HEK293 (cell line): ENCODE data around the gene FAF2.
A peak's percentile ranks its signal among the peaks of the same experiment; 100 is the strongest.

Source experiments
- CTCF ChIA-PET: fragments of 350-600 bp; formaldehyde crosslinking; extraction: SDS; loops from one replicate; lab custom pipeline; 2021; ENCODE audit warnings: antibody characterized with exemption; lab: Yijun Ruan, JAX
- POLR2A ChIA-PET: fragments of 300-600 bp; formaldehyde crosslinking; extraction: SDS; loops from one replicate; lab custom pipeline; 2020; ENCODE audit warnings: antibody characterized with exemption, inconsistent platforms; lab: Yijun Ruan, JAX
- H3K27ac ChIP-seq: fragments of 200-500 bp; sonication (Bioruptor generic); 2 replicates; pipeline ENCODE4 v1.5.1; 2014; ENCODE audit warnings: low read depth, low read length, control low read depth, inconsistent platforms; ENCODE audit errors: extremely low read depth
- H3K36me3 ChIP-seq, 2 experiments: fragments of 200-500 bp in 1 of 2; sonication (Bioruptor generic) in 1 of 2; 1 replicate in 1 of 2; 2 replicates in 1 of 2; pipeline ENCODE4 v1.5.1; 2014 to 2017; ENCODE audit warnings: inconsistent platforms in 2 of 2, low read length in 2 of 2; ENCODE audit not compliant: control insufficient read depth in 2 of 2, insufficient read depth in 1 of 2
- H3K4me1 ChIP-seq: fragments of 200-500 bp; sonication (Bioruptor generic); 2 replicates; pipeline ENCODE4 v1.5.1; 2014; ENCODE audit warnings: mild to moderate bottlenecking, low read length, inconsistent platforms; ENCODE audit not compliant: control insufficient read depth, insufficient read depth
- H3K4me3 ChIP-seq: 2 replicates; pipeline ENCODE4 v1.5.1; 2011; ENCODE audit warnings: low read depth, mild to moderate bottlenecking, control low read depth, low read length, moderate library complexity
- H3K9me3 ChIP-seq: fragments of 200-500 bp; sonication (Bioruptor generic); 2 replicates; pipeline ENCODE4 v1.5.1; 2014; ENCODE audit warnings: low read depth, low read length, inconsistent platforms; ENCODE audit not compliant: control insufficient read depth, insufficient read depth
- GLIS1 ChIP-seq: fragments of 450-650 bp; formaldehyde crosslinking; IDR thresholded peaks from 2 replicates; pipeline ENCODE4 v1.5.1; 2016; ENCODE audit warnings: missing biosample characterization, missing genetic modification characterization
- KLF17 ChIP-seq: fragments of 450-650 bp; formaldehyde crosslinking; IDR thresholded peaks from 2 replicates; pipeline ENCODE4 v1.5.1; 2016; ENCODE audit warnings: missing biosample characterization, missing genetic modification characterization
- PATZ1 ChIP-seq: fragments of 450-650 bp; formaldehyde crosslinking; IDR thresholded peaks from 2 replicates; pipeline ENCODE4 v1.5.1; 2016; ENCODE audit warnings: missing biosample characterization, missing genetic modification characterization
- PRDM10 ChIP-seq: fragments of 450-650 bp; formaldehyde crosslinking; IDR thresholded peaks from 2 replicates; pipeline ENCODE4 v1.5.1; 2016; ENCODE audit warnings: missing biosample characterization, missing genetic modification characterization
- SCRT2 ChIP-seq: fragments of 450-650 bp; formaldehyde crosslinking; IDR thresholded peaks from 2 replicates; pipeline ENCODE4 v1.5.1; 2016; ENCODE audit warnings: missing biosample characterization, missing genetic modification characterization
- SP2 ChIP-seq: fragments of 450-650 bp; formaldehyde crosslinking; IDR thresholded peaks from 2 replicates; pipeline ENCODE4 v1.5.1; 2016; ENCODE audit warnings: missing biosample characterization, missing genetic modification characterization
- TRIM28 ChIP-seq: IDR thresholded peaks from 2 replicates; pipeline ENCODE4 v1.6.1; 2011; ENCODE audit warnings: low read length, control low read depth, borderline replicate concordance
- YY2 ChIP-seq: fragments of 450-650 bp; formaldehyde crosslinking; IDR thresholded peaks from 2 replicates; pipeline ENCODE4 v1.5.1; 2016; ENCODE audit warnings: missing biosample characterization, missing genetic modification characterization
- ZBTB17 ChIP-seq: fragments of 450-650 bp; formaldehyde crosslinking; IDR thresholded peaks from 2 replicates; pipeline ENCODE4 v1.5.1; 2016; ENCODE audit warnings: missing biosample characterization, missing genetic modification characterization
- ZBTB8A ChIP-seq: fragments of 450-650 bp; formaldehyde crosslinking; IDR thresholded peaks from 2 replicates; pipeline ENCODE4 v1.5.1; 2016; ENCODE audit warnings: missing biosample characterization, missing genetic modification characterization
- ZEB2 ChIP-seq: fragments of 450-650 bp; formaldehyde crosslinking; IDR thresholded peaks from 2 replicates; pipeline ENCODE4 v1.5.1; 2016; ENCODE audit warnings: missing biosample characterization, missing genetic modification characterization
- ZIC2 ChIP-seq: fragments of 450-650 bp; formaldehyde crosslinking; IDR thresholded peaks from 2 replicates; pipeline ENCODE4 v1.5.1; 2016; ENCODE audit warnings: missing biosample characterization, missing genetic modification characterization
- ZNF169 ChIP-seq: fragments of 450-650 bp; formaldehyde crosslinking; IDR thresholded peaks from 2 replicates; pipeline ENCODE4 v1.5.1; 2016; ENCODE audit warnings: missing biosample characterization, missing genetic modification characterization
- ZNF184 ChIP-seq: fragments of 450-650 bp; IDR thresholded peaks from 2 replicates; pipeline ENCODE4 v1.5.1; 2018; ENCODE audit warnings: missing biosample characterization, mild to moderate bottlenecking, missing genetic modification characterization
- ZNF341 ChIP-seq: fragments of 450-650 bp; formaldehyde crosslinking; IDR thresholded peaks from 2 replicates; pipeline ENCODE4; 2016; ENCODE audit warnings: low read depth, missing biosample characterization, missing genetic modification characterization
- ZNF398 ChIP-seq: fragments of 450-650 bp; formaldehyde crosslinking; IDR thresholded peaks from 2 replicates; pipeline ENCODE4 v1.5.1; 2017; ENCODE audit warnings: missing biosample characterization, missing genetic modification characterization
- ZNF426 ChIP-seq: fragments of 450-650 bp; formaldehyde crosslinking; IDR thresholded peaks from 2 replicates; pipeline ENCODE4 v1.5.1; 2017; ENCODE audit warnings: missing biosample characterization, missing genetic modification characterization, mild to moderate bottlenecking, inconsistent platforms, moderate library complexity
- ZNF449 ChIP-seq: fragments of 450-650 bp; formaldehyde crosslinking; IDR thresholded peaks from 2 replicates; pipeline ENCODE4 v1.5.1; 2017; ENCODE audit warnings: missing biosample characterization, mild to moderate bottlenecking, missing genetic modification characterization, moderate library complexity
- ZNF645 ChIP-seq: fragments of 450-650 bp; formaldehyde crosslinking; IDR thresholded peaks from 2 replicates; pipeline ENCODE4; 2016; ENCODE audit warnings: missing biosample characterization, missing genetic modification characterization
- ZNF707 ChIP-seq: fragments of 450-650 bp; formaldehyde crosslinking; IDR thresholded peaks from 2 replicates; pipeline ENCODE4 v1.5.1; 2016; ENCODE audit warnings: missing biosample characterization, missing genetic modification characterization
- ZNF792 ChIP-seq: fragments of 450-650 bp; formaldehyde crosslinking; IDR thresholded peaks from 2 replicates; pipeline ENCODE4 v1.5.1; 2016; ENCODE audit warnings: missing biosample characterization, missing genetic modification characterization

The FAF2 gene

GRCh38 chr5:176540956-176541337, 92.8 kb downstream of the FAF2 start (continued):
- no peak for TF ChIP-seq ZNF645 (tag by site-specific recombination)

- Histone ChIP-seq H3K9me3 (no peaks in the 10 kb centered on the region), H3K36me3 (no peaks in the 10 kb centered on the region), H3K4me1 (peaks cover 3% of the 10 kb centered on the region; the same call in 1 of the 2 replicates), H3K27ac (peak overlapping the region; percentile 20; the same call in 1 of the 2 replicates), H3K4me3 (no peak overlapping the region)
- ChIA-PET CTCF (interaction anchor here (0.7 kb wide), 1 partner anchor 38 kb away, joined by 3 read pairs; no protein-coding TSS in a partner anchor), POLR2A (no interaction called here)
- TF ChIP-seq TRIM28, result no peak
- peak; percentile 49; the same call in 1 of the 2 replicates for TF ChIP-seq PRDM10 (tag by site-specific recombination)
- peak; percentile 58 for TF ChIP-seq SP2 (tag by site-specific recombination)
- no peak for TF ChIP-seq ZNF707 (tag by site-specific recombination)
- TF ChIP-seq YY2 (tag by site-specific recombination), result no peak
- peak; percentile 90 for TF ChIP-seq ZBTB17 (tag by site-specific recombination)
- TF ChIP-seq PATZ1 (tag by site-specific recombination), result peak; percentile 80
- 0 out of 2 replicates have a peak, but pooled peaks have one; percentile 26 for TF ChIP-seq KLF17 (tag by site-specific recombination)
- TF ChIP-seq ZNF184 (tag by site-specific recombination), result no peak
- TF ChIP-seq GLIS1, result peak; percentile 49; the same call in 1 of the 2 replicates
- 0 out of 2 replicates have a peak, but pooled peaks have one; percentile 42 for TF ChIP-seq ZEB2 (tag by site-specific recombination)
- TF ChIP-seq ZNF792, result no peak
- TF ChIP-seq ZNF398 (tag by site-specific recombination), result peak; percentile 45; the same call in 1 of the 2 replicates
- no peak for TF ChIP-seq ZNF426 (tag by site-specific recombination)
- 0 out of 2 replicates have a peak, but pooled peaks have one; percentile 13 for TF ChIP-seq ZBTB8A
- TF ChIP-seq ZNF449, result no peak
- TF ChIP-seq SCRT2 (tag by site-specific recombination), result peak; percentile 34; the same call in 1 of the 2 replicates
- no peak for TF ChIP-seq ZNF169 (tag by site-specific recombination)
- peak; percentile 55; the same call in 1 of the 2 replicates for TF ChIP-seq ZIC2 (tag by site-specific recombination)
- peak; percentile 87 for TF ChIP-seq ZNF341 (tag by site-specific recombination)
Measured at GRCh38 chr5:176541338-176542134, 93.4 kb downstream of the FAF2 start.
